ENCODE data around the gene PIAS2.
"Not testable (repeated sequence)": the region's sequence is repeated elsewhere in the genome, so short reads cannot be mapped to it uniquely, and the experiment has no call there.

The PIAS2 gene

DNA sequence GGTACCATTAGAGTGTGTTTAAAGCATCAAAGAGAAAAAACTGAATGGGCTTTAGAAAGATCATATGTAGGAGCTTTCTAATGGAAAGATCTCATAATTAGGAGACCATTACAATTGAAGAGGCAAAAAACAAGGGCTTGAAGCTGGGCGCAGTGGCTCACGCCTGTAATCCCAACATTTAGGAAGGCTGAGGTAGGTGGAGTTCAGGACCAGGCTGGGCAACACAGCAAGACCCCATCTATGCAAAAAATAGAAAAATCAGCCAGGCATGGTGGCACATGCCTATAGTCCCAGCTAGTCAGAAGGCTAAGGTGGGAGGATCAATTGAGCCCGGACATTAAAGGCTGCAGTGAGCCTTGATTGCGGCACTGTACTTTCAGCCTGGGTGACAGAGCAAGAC, 59.0 kb downstream of the PIAS2 start:
- DNase-seq (ENCODE audit: low read depth) = no peak
- H3K4me3 ChIP-seq (ENCODE audit: low read length) = no peak overlapping the region

DNA sequence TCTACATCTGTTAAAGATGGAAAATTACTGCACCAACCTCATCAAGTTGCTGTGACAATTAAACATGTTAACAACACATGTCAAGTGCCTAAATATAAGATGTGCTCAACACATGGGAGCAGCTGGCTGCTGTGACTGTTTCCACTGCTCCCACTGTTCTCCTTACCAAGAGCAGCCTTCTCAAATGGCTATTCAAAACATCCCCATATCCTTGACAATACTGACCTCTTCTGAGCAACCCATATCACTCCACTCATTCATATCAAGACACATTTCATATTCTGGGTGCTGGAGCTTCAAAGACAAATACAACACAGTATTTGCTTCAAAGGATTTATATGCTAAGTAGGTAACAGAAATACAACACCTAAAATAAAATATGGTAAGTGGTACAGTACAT, 60.3 kb downstream of the PIAS2 start:
- TF ChIP-seq, protein P1, sequence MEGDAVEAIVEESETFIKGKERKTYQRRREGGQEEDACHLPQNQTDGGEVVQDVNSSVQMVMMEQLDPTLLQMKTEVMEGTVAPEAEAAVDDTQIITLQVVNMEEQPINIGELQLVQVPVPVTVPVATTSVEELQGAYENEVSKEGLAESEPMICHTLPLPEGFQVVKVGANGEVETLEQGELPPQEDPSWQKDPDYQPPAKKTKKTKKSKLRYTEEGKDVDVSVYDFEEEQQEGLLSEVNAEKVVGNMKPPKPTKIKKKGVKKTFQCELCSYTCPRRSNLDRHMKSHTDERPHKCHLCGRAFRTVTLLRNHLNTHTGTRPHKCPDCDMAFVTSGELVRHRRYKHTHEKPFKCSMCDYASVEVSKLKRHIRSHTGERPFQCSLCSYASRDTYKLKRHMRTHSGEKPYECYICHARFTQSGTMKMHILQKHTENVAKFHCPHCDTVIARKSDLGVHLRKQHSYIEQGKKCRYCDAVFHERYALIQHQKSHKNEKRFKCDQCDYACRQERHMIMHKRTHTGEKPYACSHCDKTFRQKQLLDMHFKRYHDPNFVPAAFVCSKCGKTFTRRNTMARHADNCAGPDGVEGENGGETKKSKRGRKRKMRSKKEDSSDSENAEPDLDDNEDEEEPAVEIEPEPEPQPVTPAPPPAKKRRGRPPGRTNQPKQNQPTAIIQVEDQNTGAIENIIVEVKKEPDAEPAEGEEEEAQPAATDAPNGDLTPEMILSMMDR (IDR thresholded peaks at IDR 0.05; ENCODE audit: insufficient read depth, low read depth, low read length, missing control alignments) = no peak
- no peak for DNase-seq (ENCODE audit: low read depth)
- H3K4me3 ChIP-seq (ENCODE audit: low read length) = no peak overlapping the region

More for the DNA sequence above, 59.0 kb downstream of the PIAS2 start:
- TF ChIP-seq, protein P1 (IDR thresholded peaks at IDR 0.05; ENCODE audit: insufficient read depth, low read depth, low read length, missing control alignments) = no peak

DNA sequence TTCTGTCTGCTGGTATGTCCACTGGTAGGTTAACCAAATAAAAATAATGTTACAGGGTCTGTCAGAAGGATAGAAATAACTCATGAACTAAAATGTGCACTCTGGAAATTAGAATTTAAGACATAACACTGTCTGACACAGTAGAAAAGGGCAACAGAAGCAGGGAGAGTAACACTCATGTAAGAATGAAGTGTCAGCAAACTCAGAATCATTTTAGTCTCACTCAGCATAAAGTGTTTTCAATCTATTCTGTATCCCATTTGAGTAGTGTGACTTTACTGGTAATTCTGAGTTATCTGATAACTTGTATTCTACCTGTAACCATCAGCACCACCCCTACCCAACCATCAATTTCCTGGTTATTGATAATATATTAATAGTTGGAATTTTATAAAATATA, 68.3 kb downstream of the PIAS2 start:
- H3K4me3 ChIP-seq (ENCODE audit: low read length) = no peak overlapping the region
- TF ChIP-seq, protein P1 (IDR thresholded peaks at IDR 0.05; ENCODE audit: insufficient read depth, low read depth, low read length, missing control alignments) = no peak
- DNase-seq (ENCODE audit: low read depth) = no peak

DNA sequence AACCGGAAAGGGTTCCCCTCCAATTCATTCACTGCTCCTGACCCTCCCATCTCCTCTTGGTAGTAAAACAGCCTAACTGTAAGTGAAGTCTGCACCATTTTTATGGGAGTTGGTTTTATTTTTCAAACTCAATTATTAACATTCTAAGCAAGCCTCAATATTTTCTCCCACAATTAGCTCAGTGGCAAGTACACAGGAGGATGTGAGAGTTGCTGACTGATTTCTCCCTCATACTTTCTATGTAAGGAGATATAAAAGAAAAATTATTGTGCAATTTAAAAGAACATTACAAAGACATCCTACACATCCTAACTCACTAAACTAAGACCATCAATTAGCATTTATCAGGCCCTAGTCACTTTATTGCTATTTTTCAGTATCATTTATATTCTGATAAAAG, 73.9 kb downstream of the PIAS2 start:
- no peak for DNase-seq (ENCODE audit: low read depth)

DNA sequence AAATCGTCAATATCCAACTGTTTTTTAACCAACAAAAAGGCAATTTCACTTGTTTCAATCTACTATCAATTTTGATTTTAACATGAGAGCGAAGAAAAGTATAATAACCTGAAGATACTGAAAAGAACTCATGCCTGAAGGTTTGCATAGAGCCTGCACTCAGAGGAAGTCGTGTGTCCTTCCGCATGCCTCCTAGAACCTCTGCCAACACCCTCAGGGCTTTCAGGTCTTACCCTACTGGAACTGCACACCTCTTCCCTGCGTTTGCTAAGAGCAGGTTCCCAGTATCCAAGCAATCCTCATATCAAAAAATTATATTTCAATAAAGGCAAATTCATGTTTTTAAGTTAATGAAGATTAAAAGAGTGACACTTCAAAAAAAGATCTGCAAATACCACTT, 74.7 kb downstream of the PIAS2 start:
- peak; percentile 67 for DNase-seq (ENCODE audit: low read depth)
- TF ChIP-seq, protein P1 (IDR thresholded peaks at IDR 0.05; ENCODE audit: insufficient read depth, low read depth, low read length, missing control alignments) = no peak
- H3K4me3 ChIP-seq (ENCODE audit: low read length) = no peak overlapping the region

More for the DNA sequence above, 73.9 kb downstream of the PIAS2 start:
- no peak overlapping the region for H3K4me3 ChIP-seq (ENCODE audit: low read length)
- TF ChIP-seq, protein P1 (IDR thresholded peaks at IDR 0.05; ENCODE audit: insufficient read depth, low read depth, low read length, missing control alignments) = no peak

DNA sequence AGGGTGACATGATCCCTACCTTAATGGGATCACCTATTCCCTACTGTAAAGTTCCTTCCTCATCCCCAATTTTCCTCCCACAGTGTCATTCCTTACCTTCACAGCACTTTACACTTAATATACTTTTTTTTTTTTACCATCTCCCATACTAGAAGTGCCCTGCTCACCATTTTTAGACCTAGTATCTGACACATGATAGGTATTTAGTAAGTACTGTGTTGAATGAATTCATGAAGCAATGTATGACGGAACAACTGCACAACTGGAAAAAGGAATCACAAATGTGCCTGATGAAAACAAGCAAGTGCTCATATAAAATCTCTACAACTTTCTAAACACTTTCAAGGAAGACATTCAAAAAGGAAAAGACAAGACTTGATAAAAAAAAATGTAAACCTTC, 83.4 kb downstream of the PIAS2 start:
- no peak overlapping the region for H3K4me3 ChIP-seq (ENCODE audit: low read length)
- DNase-seq (ENCODE audit: low read depth) = no peak
- TF ChIP-seq, protein P1 (IDR thresholded peaks at IDR 0.05; ENCODE audit: insufficient read depth, low read depth, low read length, missing control alignments) = no peak

DNA sequence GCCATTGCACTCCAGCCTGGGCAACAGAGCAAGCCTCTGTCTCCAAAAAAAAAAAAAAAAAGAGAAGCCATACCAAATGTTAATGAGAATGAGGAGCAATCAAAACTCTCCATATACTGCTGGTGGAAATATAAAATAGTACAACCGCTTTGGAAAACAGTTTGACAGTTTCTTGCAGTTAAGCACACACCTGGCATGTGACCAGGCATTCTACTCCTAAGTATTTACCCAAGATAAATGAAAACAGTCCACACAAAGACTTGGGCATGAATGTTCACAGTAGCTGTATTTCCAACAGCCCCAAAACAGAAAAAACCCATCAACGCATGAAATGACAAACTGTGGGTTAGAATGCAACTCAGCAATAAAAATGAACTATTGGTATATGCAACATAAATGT, 84.5 kb downstream of the PIAS2 start:
- TF ChIP-seq, protein P1 (IDR thresholded peaks at IDR 0.05; ENCODE audit: insufficient read depth, low read depth, low read length, missing control alignments) = no peak
- H3K4me3 ChIP-seq (ENCODE audit: low read length) = no peak overlapping the region
- DNase-seq (ENCODE audit: low read depth) = no peak

DNA sequence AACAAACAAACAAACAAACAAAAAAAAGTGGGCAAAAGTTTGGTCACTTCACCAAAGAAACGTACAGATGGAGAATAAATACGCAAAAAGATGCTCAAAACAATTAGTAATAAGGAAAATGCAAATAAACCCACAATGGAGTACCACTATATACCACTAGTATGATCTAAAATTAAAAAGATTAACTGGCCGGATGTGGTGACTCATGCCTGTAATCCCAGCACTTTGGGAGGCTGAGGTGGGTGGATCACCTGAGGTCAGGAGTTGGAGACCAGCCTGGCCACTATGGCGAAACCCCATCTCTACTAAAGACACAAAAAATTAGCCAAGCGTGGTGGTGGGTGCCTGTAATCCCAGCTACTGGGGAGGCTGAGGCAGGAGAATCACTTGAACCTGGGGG, 84.9 kb downstream of the PIAS2 start:
- H3K4me3 ChIP-seq (ENCODE audit: low read length); DNase-seq (ENCODE audit: low read depth): not testable (repeated sequence)

Data from epithelial cell of esophagus (primary cell).